Duodenal mucosa (tissue), 2 donors: ENCODE data around the gene AJAP1.

ENCODE experiments used
- H3K27ac ChIP-seq: one replicate; pipeline ENCODE4 v1.7.0; 2013; ENCODE audit warnings: low read depth, low read length
- H3K27me3 ChIP-seq, 2 donors: one replicate each; pipeline ENCODE4 v1.7.0; 2013; ENCODE audit warnings: low read length in 2 of 2, control low read depth in 1 of 2; ENCODE audit not compliant: insufficient read depth in 2 of 2, control insufficient read depth in 1 of 2
- H3K36me3 ChIP-seq, 2 donors: one replicate each; pipeline ENCODE4 v1.7.0; 2013; ENCODE audit warnings: low read length in 2 of 2, control low read depth in 1 of 2; ENCODE audit not compliant: insufficient read depth in 2 of 2, control insufficient read depth in 1 of 2
- H3K4me1 ChIP-seq, 2 donors: one replicate each; pipeline ENCODE4 v1.7.0; 2013; ENCODE audit warnings: low read length in 2 of 2, control low read depth in 1 of 2; ENCODE audit not compliant: insufficient read depth in 2 of 2, control insufficient read depth in 1 of 2
- H3K4me3 ChIP-seq, 2 donors: one replicate each; pipeline ENCODE4 v1.7.0; 2013; ENCODE audit warnings: low read length in 2 of 2, low read depth in 1 of 2
- H3K9ac ChIP-seq, 2 donors: one replicate each; pipeline ENCODE4 v1.7.0; 2013; ENCODE audit warnings: low read length in 2 of 2, low read depth in 1 of 2
- H3K9me3 ChIP-seq, 2 donors: one replicate each; pipeline ENCODE4 v1.7.0; 2013; ENCODE audit warnings: low read length in 2 of 2, control low read depth in 1 of 2; ENCODE audit not compliant: control insufficient read depth in 1 of 2

AJAP1 gene

DNA sequence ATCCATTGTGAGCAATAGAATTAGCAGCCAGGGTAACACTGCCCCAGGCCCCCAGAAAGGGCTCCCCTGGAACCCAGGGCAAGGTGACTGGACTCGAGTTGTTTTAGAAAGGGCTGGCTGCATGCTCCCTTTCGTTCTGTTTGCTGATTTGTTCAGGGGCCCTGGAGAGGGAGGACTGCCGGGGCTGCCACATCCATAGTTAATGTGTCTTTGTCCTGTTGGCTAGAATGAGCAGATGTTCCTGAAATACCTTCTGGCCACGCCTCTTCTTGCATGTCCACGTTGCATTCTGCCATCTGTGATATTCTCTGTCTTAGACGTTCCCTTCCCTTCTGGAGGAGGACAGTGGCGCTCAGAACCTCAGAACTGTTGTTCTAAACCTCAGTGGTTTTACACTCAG, 118.8 kb downstream of the AJAP1 start:
- H3K4me3 ChIP-seq, result no peak overlapping the region
- no peaks in the 10 kb centered on the region for H3K4me1 ChIP-seq
- no peaks in the 10 kb centered on the region for H3K36me3 ChIP-seq
- no peak overlapping the region for H3K27ac ChIP-seq
- H3K9me3 ChIP-seq, result no peaks in the 10 kb centered on the region
- H3K27me3 ChIP-seq, result no peaks in the 10 kb centered on the region
- H3K9ac ChIP-seq, result no peak overlapping the region

DNA sequence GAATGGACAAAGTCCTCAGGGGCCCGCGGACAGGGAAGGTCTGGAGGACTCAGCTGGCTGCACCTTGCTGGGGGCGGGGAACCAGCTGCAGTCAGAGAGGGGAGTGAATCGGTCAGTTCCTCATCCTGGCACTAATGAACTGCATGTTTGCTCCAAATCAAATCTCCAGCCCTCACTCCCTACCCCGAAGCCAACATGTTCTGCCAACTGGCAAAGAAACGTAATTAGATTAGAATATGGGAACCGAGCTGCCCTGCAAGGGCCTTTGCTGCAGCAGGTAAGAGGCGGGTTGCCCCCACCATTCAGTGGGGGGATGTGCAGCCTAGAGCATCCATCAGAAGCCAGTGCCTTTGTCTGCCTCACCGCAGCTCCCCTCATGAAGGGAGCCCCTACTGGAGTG, 121.1 kb downstream of the AJAP1 start:
- H3K36me3 ChIP-seq, result no peaks in the 10 kb centered on the region
- no peak overlapping the region for H3K4me3 ChIP-seq
- no peak overlapping the region for H3K27ac ChIP-seq
- H3K4me1 ChIP-seq, result no peaks in the 10 kb centered on the region
- H3K9me3 ChIP-seq, result no peaks in the 10 kb centered on the region
- H3K27me3 ChIP-seq, result no peaks in the 10 kb centered on the region
- H3K9ac ChIP-seq, result no peak overlapping the region

DNA sequence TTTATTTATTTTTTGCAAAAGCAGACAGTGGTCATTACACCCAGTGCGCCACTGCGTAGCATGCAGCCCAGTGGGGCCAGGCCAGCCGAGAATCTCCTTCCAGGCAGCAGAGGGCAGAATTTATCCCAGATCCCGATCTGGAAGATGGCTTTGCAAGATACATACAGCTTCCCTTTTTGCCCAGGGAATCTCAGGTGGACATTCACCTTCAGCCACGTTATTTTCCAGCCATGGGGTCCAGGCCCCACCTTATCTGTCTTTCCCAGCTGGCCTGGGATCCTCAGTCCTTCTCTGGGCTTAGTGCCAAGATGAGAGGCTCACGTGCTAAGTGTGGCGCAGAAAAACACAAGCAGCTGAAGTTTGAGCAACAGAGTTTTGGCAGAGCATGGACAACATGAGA, 123.6 kb downstream of the AJAP1 start:
- no peaks in the 10 kb centered on the region for H3K36me3 ChIP-seq
- no peak overlapping the region for H3K27ac ChIP-seq
- no peaks in the 10 kb centered on the region for H3K4me1 ChIP-seq
- H3K27me3 ChIP-seq, result no peaks in the 10 kb centered on the region
- no peaks in the 10 kb centered on the region for H3K9me3 ChIP-seq
- H3K4me3 ChIP-seq, result no peak overlapping the region
- H3K9ac ChIP-seq, result no peak overlapping the region

DNA sequence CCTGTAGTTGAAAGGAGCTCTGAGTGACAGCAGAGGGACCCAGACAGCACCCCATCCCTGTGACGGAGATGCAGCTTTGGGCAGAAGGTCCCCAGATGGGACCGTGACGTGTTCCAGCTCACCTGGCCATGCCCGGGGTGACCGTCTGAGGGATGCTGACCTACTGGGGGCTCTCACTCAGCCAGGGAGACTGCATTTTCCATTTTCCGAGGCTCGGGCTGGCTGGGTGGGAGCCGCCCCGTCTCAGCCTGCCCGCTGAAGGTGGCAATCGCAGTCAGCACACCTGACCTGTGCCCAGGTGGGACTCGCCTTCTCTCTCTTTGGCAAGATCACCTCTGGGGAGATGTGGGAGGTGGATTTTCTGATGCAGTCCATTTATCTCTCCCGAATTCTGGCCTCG, 127.2 kb downstream of the AJAP1 start:
- Histone ChIP-seq H3K36me3 (no peaks in the 10 kb centered on the region), H3K4me3 (no peak overlapping the region), H3K9me3 (no peaks in the 10 kb centered on the region), H3K27ac (no peak overlapping the region), H3K27me3 (no peaks in the 10 kb centered on the region), H3K4me1 (no peaks in the 10 kb centered on the region), H3K9ac (no peak overlapping the region)

DNA sequence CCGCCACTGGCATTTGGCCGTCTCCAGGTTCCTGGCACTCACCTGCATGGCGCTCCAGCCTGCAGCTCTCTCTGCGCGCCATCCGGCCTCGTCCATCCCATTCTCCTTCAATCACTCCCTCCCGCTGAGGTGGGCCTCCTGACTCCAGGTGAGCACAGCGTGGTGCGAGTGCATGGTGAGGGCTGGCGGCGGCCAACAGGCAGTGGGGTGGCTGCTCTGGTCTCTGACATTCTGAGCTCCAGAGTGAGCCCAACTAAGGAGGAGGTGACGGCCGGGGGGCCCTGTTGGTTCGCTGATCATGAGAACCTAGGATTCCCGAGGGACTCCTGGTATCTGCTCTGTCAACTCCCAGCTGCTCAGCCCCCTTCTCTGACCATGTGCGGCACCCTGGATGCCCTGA, 130.4 kb downstream of the AJAP1 start:
- Histone ChIP-seq H3K36me3 (no peaks in the 10 kb centered on the region), H3K9ac (no peak overlapping the region), H3K9me3 (no peaks in the 10 kb centered on the region), H3K4me3 (no peak overlapping the region), H3K4me1 (no peaks in the 10 kb centered on the region), H3K27me3 (no peaks in the 10 kb centered on the region), H3K27ac (no peak overlapping the region)

DNA sequence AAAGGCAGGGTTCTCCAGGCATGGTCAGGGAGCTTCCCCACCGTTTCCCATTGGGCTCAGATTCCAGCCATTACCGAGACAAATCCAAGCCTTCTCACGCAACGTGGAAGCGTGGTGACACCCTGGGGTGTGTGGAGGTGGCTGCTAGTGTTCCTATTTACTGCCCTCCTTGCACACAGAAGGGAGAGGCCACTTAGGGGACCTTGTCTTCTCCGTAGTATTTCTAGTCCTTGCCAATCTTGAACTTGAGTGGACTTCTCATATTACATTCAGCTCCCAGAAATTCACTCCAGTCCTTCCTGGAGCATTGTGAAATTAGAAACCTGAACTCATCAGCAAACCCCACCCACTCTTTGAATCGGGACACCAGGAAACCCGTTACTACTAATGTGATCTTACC, 131.6 kb downstream of the AJAP1 start:
- H3K27ac ChIP-seq, result no peak overlapping the region
- H3K36me3 ChIP-seq, result no peaks in the 10 kb centered on the region
- H3K9ac ChIP-seq, result no peak overlapping the region

DNA sequence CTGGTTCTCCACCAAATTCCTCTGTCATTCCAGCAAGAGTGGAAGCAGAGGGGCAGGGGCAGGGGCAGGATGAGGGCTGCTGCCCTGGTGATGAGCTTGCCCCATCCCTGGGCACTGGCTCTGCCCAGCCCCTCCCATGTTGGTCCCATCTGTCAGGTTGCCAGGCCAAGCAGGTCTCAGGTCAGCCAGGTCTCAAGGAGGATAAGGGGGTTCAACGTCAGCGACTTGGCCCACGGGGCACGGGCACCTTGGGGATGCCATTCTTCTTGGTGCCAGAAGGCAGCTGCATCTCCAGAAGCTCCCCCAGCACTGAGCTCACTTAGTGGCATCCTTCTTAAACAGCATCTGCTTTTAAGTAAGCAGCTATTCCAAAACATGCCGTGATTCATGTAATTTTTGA, 133.1 kb downstream of the AJAP1 start:
- Histone ChIP-seq H3K36me3 (no peaks in the 10 kb centered on the region), H3K9ac (no peak overlapping the region), H3K4me3 (no peak overlapping the region), H3K27me3 (no peaks in the 10 kb centered on the region), H3K27ac (no peak overlapping the region), H3K9me3 (no peaks in the 10 kb centered on the region), H3K4me1 (no peaks in the 10 kb centered on the region)

More for the DNA sequence above, 131.6 kb downstream of the AJAP1 start:
- no peaks in the 10 kb centered on the region for H3K27me3 ChIP-seq
- H3K4me3 ChIP-seq, result no peak overlapping the region
- H3K9me3 ChIP-seq, result no peaks in the 10 kb centered on the region
- H3K4me1 ChIP-seq, result no peaks in the 10 kb centered on the region

DNA sequence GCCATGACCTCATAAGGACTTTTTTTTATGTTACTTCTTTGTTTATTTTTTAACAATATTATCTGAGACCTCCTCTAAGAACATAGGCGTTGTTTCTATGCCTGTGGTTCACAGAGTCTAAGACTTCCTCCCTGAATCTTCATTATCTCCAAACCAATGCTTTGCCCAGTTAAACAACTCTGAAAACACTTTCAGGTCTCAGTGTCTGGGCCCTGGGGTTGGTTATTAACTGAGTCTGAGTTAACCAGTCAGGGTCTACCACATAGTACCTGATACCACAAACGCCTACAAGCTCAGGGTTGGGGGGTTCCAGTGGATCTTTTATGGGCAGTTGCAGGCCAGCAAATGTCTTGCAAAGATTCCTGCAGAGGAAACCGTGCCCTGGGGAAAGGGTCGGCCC, 138.2 kb downstream of the AJAP1 start:
- Histone ChIP-seq H3K36me3 (no peaks in the 10 kb centered on the region), H3K4me1 (no peaks in the 10 kb centered on the region), H3K9ac (no peak overlapping the region), H3K9me3 (peaks cover 0 to 4% of the 10 kb centered on the region in 2 donors), H3K27ac (no peak overlapping the region), H3K27me3 (no peaks in the 10 kb centered on the region), H3K4me3 (no peak overlapping the region)

DNA sequence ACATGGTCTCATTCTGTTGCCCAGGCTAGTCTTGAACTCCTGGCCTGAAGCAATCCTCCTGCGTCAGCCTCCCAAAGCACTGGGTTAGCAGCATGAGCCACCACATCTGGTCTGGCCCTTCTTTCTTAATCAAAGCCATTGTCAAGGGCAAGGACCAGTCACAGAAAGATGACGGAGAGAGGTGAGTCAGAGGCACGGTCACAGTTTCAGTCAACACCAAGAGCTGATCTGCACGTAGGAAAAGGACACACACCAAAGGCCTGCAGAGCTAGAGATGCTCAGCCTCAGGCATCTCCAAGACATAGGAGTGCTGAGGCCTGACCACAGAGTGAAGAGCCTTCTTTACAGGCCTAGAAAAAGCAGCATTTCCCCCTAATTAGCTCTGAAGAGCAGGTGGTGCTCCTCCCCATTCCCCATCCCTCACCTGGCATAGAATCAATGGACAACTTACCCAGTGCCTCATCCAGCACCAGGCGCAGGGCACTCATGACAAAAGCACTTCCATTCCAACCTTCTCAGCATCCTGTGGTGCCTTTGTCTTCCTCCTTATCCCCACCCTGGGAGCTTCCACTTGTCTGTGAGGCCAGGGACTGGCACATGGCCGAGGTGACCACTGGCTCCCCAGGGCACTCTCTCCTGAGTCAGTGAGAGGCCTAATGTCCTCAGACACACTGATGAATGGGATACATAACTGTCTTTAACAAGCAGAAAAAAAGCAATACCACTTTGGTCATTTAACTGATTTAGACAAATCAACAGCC, 139.8 kb downstream of the AJAP1 start:
- Histone ChIP-seq H3K4me1 (no peaks in the 10 kb centered on the region), H3K4me3 (no peak overlapping the region), H3K9ac (no peak overlapping the region), H3K27me3 (no peaks in the 10 kb centered on the region), H3K9me3 (peaks cover 0 to 4% of the 10 kb centered on the region in 2 donors), H3K27ac (no peak overlapping the region), H3K36me3 (no peaks in the 10 kb centered on the region)

DNA sequence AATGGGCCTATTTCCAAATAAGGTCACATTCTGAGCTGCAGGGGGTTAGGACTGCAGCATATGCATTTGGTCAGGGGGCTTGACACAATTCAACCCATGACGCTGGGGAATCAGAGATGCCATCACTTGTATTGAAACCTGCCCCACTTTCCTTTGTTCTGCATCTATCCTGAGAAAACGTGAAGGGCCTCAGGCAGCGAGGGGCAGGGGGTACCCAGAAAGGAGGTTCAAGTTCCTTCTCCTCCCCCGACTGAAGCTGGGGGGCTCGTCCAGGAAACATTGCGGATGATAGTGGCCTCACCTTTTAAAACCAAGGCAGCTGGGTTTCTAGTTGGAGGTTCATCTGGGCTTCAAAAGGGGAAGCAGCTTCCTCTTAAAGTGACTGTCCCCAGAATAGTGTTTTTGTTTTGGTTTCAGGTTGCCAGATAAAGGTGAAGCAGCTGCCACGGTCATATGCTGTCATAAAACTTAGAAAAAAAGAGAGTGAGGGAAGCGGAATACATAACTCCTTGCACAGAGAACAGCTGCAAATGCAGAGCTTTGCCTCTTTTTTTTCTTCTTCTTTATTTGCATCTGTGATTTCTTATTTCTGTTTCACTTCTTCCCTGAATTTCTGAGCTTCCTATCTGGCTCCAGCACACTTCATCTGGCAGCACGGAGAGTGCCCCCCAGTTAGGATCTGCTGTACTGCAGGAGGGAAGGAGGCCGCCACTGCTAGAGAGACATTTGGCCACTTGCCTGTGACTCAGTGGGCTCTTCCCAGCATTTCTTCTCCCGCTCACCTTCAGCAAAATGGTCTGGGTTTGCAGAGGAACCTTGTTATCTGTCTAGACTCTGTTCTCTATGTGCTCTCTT, 142.0 kb downstream of the AJAP1 start:
- Histone ChIP-seq H3K36me3 (no peaks in the 10 kb centered on the region), H3K4me1 (no peaks in the 10 kb centered on the region), H3K27ac (no peak overlapping the region), H3K27me3 (no peaks in the 10 kb centered on the region), H3K9me3 (peaks cover 0 to 4% of the 10 kb centered on the region in 2 donors), H3K4me3 (no peak overlapping the region), H3K9ac (no peak overlapping the region)
